Activated B cell treated with CpG ODN at 0.5 μM for 24 hours (primary cell): ENCODE measurements around the gene MED29. TPM values are rescaled to one million over a fixed set of nuclear protein-coding genes. Genes with fewer than 3 reads are reported as not detected.

ENCODE experiments used
- ATAC-seq: fragments of 200-7000 bp; cut with Tn5 transposase; one replicate; pipeline ENCODE4 v1.10.0; 2021; ENCODE audit warnings: low read depth, mild to moderate bottlenecking, moderate library complexity
- CTCF ChIA-PET: fragments of 350-600 bp; sonication (Branson Sonifier 250); formaldehyde crosslinking; loops from one replicate; lab custom pipeline; 2021; ENCODE audit warnings: antibody characterized with exemption; lab: Charles Lee
- POLR2A ChIA-PET: fragments of 350-600 bp; sonication (Branson Sonifier 250); formaldehyde crosslinking; loops from one replicate; lab custom pipeline; 2021; ENCODE audit warnings: antibody characterized with exemption; lab: Charles Lee
- DNase-seq: peaks from one replicate; pipeline ENCODE4 v3.0.0; 2022
- H3K27ac Mint-ChIP-seq: one replicate; pipeline ENCODE4 v1.8.0; 2020; ENCODE audit warnings: mixed read lengths
- H3K27me3 Mint-ChIP-seq: one replicate; pipeline ENCODE4 v1.8.0; 2021; ENCODE audit warnings: mixed read lengths
- H3K36me3 Mint-ChIP-seq: one replicate; pipeline ENCODE4 v1.8.0; 2021; ENCODE audit warnings: low read depth, mixed read lengths
- H3K4me1 Mint-ChIP-seq: one replicate; pipeline ENCODE4 v1.8.0; 2021; ENCODE audit warnings: mixed read lengths
- H3K4me3 Mint-ChIP-seq: one replicate; pipeline ENCODE4 v1.8.0; 2020; ENCODE audit warnings: mild to moderate bottlenecking, mixed read lengths
- H3K9me3 Mint-ChIP-seq: one replicate; pipeline ENCODE4 v1.8.0; 2020; ENCODE audit warnings: mixed read lengths
- intact Hi-C: fragments of 100-400 bp; cut with micrococcal nuclease; formaldehyde crosslinking; loops from one replicate; pipeline ENCODE4 v1.15.1; 2024
- total RNA-seq: library from RNA; stranded (reverse); gene quantifications from 2 replicates; pipeline ENCODE4 v1.2.3, GENCODE V29; 2022
- TF ChIP-seq, protein P1 (sequence below): fragments of 200-600 bp; IDR thresholded peaks from one replicate; pipeline ENCODE4 v1.8.0; 2022; ENCODE audit warnings: antibody characterized with exemption, mild to moderate bottlenecking

Gene MED29
- total RNA-seq, 1 donor from 2014 or later: 39.0 TPM

DNA sequence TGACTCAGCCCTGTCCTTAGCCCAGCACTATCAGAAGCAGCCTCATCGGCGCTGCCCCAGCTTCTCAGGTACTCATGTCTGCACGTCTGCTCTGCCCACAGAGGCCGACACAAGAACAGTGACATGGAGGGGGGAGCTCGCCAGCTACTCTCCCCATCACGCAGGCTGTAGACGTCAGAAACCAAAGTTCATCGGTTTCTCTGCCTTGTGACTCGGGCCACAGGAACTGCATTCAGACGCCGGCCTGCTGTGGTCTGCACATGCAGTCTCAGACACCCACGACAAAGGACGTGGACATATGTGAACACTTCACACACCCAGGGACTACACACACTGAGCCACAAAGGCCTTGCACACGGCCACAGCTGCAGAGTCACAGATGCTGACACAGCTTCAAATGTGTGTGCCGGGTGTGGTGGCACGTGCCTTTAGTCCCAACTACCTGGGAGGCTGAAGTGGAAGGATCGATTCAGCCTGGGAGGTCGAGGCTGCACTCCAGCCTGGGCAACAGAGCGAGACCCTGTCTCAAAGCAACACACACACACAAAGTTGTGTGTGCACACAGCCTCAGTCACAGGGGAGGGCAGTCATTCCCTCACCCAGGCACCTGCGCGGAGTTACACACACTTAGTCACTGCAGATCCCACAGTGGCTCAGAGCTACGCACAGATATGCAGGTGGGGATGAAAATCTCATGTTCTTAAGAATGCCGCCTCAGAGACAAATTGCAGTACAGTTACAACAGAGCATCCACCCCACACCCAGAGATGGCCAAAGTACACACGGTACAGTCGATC lies 10.6 kb downstream of the MED29 start:
- CTCF ChIA-PET: interaction anchor here (1.2 to 8.3 kb wide), 2 partner anchors 10 to 34 kb away, joined by 3 to 168 read pairs; partner anchors contain the start of genes PLEKHG2 and RPS16
- Mint-ChIP-seq H3K4me3 (peak overlapping the region; percentile 89), H3K27ac (peak overlapping the region; percentile 91), H3K27me3 (no peaks in the 10 kb centered on the region), H3K9me3 (no peaks in the 10 kb centered on the region), H3K4me1 (peaks cover 83% of the 10 kb centered on the region), H3K36me3 (peaks cover 18% of the 10 kb centered on the region)
- intact Hi-C loops: loop anchor here (1.0 kb wide), 2 partner anchors 9 to 10 kb away; partner anchors contain the start of genes MED29 and PAF1
- ATAC-seq (peak; percentile 22), DNase-seq (peak; percentile 45)
- TF ChIP-seq, protein P1, sequence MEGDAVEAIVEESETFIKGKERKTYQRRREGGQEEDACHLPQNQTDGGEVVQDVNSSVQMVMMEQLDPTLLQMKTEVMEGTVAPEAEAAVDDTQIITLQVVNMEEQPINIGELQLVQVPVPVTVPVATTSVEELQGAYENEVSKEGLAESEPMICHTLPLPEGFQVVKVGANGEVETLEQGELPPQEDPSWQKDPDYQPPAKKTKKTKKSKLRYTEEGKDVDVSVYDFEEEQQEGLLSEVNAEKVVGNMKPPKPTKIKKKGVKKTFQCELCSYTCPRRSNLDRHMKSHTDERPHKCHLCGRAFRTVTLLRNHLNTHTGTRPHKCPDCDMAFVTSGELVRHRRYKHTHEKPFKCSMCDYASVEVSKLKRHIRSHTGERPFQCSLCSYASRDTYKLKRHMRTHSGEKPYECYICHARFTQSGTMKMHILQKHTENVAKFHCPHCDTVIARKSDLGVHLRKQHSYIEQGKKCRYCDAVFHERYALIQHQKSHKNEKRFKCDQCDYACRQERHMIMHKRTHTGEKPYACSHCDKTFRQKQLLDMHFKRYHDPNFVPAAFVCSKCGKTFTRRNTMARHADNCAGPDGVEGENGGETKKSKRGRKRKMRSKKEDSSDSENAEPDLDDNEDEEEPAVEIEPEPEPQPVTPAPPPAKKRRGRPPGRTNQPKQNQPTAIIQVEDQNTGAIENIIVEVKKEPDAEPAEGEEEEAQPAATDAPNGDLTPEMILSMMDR: no peak
- POLR2A ChIA-PET: interaction anchor here (0.5 to 8.1 kb wide), 13 partner anchors 6 to 1158 kb away, joined by 3 to 213 read pairs (median 4); partner anchors contain the start of genes GMFG, MED29, PAF1 and PLEKHG2

DNA sequence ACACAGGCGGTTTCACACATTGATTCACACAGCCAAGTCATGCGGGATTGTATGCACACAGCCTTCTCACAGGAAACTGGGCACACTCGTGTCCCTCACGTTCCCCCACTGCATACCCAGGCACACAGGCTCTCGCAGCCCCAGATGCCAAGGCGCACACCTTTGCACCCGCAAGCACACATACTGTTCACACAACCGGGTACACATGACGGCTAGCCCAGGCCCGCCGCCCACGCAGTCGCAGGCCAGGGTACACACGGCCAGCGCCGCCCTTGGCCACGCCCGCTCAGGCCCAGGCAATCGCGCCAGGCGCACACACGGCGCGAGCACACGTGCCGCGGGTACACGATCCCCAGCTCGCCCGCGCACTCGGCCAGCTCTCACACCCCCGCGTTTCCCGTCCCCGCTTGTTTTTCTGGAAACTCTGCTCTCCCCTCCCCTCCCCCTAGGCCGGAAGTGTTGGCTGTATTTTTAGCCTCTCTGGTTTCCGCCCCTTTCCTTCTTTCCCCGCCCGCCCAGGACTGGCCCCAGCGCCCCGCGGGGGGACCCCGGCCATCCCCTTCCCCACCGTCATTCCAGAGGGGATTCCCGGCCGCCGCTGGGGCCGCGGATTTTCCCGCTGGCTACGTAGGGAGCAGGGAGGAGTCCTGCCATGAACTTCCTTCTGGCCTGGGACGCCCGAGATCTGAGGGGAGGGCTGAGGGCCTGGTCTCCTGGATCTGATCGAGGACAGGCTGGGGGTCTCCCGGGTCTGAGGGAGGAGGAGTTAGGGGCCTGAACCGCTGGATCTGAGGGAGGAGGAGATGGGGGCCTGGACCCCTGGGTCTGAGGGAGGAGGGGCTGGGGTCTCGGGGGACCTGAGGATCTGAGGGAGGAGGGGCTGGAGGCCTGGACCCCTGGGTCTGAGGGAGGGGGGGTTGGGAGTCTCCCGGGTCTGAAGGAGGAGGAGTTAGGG lies 11.4 kb downstream of the MED29 start:
- H3K36me3 Mint-ChIP-seq: peaks cover 23% of the 10 kb centered on the region
- CTCF ChIA-PET: interaction anchor here (1.2 to 8.3 kb wide), 3 partner anchors 9 to 33 kb away, joined by 3 to 168 read pairs (median 12); partner anchors contain the start of genes PLEKHG2 and RPS16
- peak overlapping the region; percentile 89 for H3K4me3 Mint-ChIP-seq
- peaks cover 78% of the 10 kb centered on the region for H3K4me1 Mint-ChIP-seq
- no peaks in the 10 kb centered on the region for H3K9me3 Mint-ChIP-seq
- TF ChIP-seq, protein P1: no peak
- POLR2A ChIA-PET: interaction anchor here (0.6 to 8.1 kb wide), 14 partner anchors 5 to 842 kb away, joined by 3 to 213 read pairs (median 7); partner anchors contain the start of genes GMFG, MED29, PAF1 and PLEKHG2
- intact Hi-C loops: loop anchor here (1.0 kb wide), 1 partner anchor 8 kb away; no protein-coding TSS in a partner anchor
- peak overlapping the region; percentile 91 for H3K27ac Mint-ChIP-seq
- DNase-seq (peak; percentile 78), ATAC-seq (peak; percentile 13)
- H3K27me3 Mint-ChIP-seq: no peaks in the 10 kb centered on the region

DNA sequence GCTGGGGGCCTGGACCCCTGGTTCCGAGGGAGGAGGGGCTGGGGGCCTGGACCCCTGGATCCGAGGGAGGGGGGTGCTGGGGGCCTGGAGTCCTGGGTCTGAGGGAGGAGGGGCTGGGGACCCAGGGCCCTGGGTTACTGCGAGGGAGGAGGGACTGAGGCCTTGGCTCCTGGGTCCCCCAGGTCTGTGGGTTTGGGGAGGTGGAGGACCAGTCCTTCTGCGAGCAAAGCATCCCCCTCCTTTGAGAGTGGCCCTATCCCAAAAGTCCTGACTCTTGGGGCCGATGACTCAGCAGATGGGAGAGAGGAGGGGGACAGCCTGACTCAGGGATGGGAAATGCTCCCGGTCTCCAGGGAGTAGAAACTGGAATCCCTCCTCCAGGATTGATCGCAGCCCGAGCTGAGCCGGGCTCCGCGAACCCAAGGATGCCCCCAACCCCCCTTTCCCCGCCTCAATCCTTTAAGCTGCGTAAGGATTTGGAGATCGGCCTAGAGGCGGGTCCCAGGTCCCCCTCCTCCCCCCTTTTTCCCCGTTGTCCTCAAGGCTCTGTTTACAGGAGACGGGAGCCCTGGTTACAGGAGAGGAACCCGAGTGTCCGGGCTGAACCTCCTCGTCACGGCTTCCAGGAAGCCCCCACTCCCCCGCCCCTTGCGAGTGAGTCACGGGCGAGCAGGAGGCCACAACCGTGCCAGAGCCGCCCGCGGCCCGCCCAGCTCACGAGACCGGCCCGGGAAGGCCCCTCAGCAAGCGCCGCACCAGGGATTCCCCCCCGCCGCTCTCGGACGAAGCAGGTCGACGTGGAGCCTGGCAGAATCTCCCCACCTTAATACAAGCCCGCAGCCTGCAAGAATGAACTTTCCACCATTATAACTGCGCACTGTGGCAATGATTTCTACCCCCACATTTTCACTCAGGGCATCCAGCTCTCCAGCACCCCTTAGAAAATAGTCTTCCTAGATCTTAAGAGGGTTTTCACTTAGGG lies 12.4 kb downstream of the MED29 start:
- no peaks in the 10 kb centered on the region for H3K27me3 Mint-ChIP-seq

More for the DNA sequence above, 12.4 kb downstream of the MED29 start:
- Mint-ChIP-seq H3K27ac (peak overlapping the region; percentile 91), H3K36me3 (peaks cover 28% of the 10 kb centered on the region), H3K9me3 (no peaks in the 10 kb centered on the region), H3K4me3 (peak overlapping the region; percentile 89), H3K4me1 (peaks cover 74% of the 10 kb centered on the region)
- intact Hi-C loops: no loop called here
- TF ChIP-seq, protein P1: no peak
- ATAC-seq (peak; percentile 38), DNase-seq (peak; percentile 93)
- CTCF ChIA-PET: interaction anchor here (1.2 to 1.6 kb wide), 2 partner anchors 8 to 129 kb away, joined by 3 to 12 read pairs; partner anchors contain the start of gene PLEKHG2
- POLR2A ChIA-PET: interaction anchor here (0.5 to 6.9 kb wide), 15 partner anchors 8 to 1476 kb away, joined by 3 to 114 read pairs (median 8); partner anchors contain the start of genes CATSPERG, EIF3K, GMFG and MED29
